Neural progenitor cell (in vitro differentiated cells): Measurements from ENCODE around the gene PAK4.

Source experiments
- CTCF ChIP-seq: fragments of 200-600 bp; sonication (generic); IDR thresholded peaks from 2 replicates; pipeline ENCODE4 v1.5.1; 2017; ENCODE audit warnings: antibody characterized with exemption, mild to moderate bottlenecking
- EZH2 ChIP-seq: fragments of 200-600 bp; sonication (generic); IDR thresholded peaks from 2 replicates; pipeline ENCODE4 v1.6.1; 2017; ENCODE audit warnings: antibody characterized with exemption, mild to moderate bottlenecking, moderate library complexity

GRCh38 chr19:39194832-39195542, 69.4 kb downstream of the PAK4 start:
- no peak for TF ChIP-seq EZH2
- no peak for TF ChIP-seq CTCF
